Neural cell (in vitro differentiated cells): Measurements from ENCODE around the gene SH2D3A. TPM values are rescaled to one million over a fixed set of nuclear protein-coding genes. Genes with fewer than 3 reads are reported as not detected.

Source experiments
- H2AFZ ChIP-seq: fragments of 200-600, 300-800 bp; sonication (generic), shearing (Covaris generic); 2 replicates; pipeline ENCODE4 v1.6.0; 2014; ENCODE audit warnings: low read depth, mild to moderate bottlenecking, antibody characterized with exemption, low read length, moderate library complexity
- H3F3A ChIP-seq: fragments of 200-600 bp; shearing (Covaris generic); 2 replicates; pipeline ENCODE4 v1.6.1; 2016; ENCODE audit warnings: mild to moderate bottlenecking, moderate library complexity, mixed read lengths, antibody characterized with exemption, low read length; ENCODE audit not compliant: insufficient read depth, poor library complexity, severe bottlenecking
- H3K27ac ChIP-seq: fragments of 200-600, 300-800 bp; sonication (generic), shearing (Covaris generic); 2 replicates; pipeline ENCODE4 v1.5.1; 2014; ENCODE audit warnings: mild to moderate bottlenecking, low read length, moderate library complexity
- H3K27me3 ChIP-seq: fragments of 300-800, 200-600 bp; sonication (generic), shearing (Covaris generic); 2 replicates; pipeline ENCODE4 v1.6.0; 2014; ENCODE audit warnings: mild to moderate bottlenecking, low read depth, low read length, moderate library complexity; ENCODE audit not compliant: insufficient read depth
- H3K36me3 ChIP-seq: fragments of 300-800, 200-600 bp; sonication (generic), shearing (Covaris generic); 2 replicates; pipeline ENCODE4 v1.5.1; 2014; ENCODE audit warnings: mild to moderate bottlenecking, antibody characterized with exemption, low read length, moderate library complexity; ENCODE audit not compliant: insufficient read depth
- H3K4me2 ChIP-seq: fragments of 300-800, 200-600 bp; sonication (generic), shearing (Covaris generic); 2 replicates; pipeline ENCODE4 v1.6.0; 2014; ENCODE audit warnings: mild to moderate bottlenecking, low read length
- H3K4me3 ChIP-seq: fragments of 300-800, 200-600 bp; sonication (generic), shearing (Covaris generic); 2 replicates; pipeline ENCODE4 v1.5.1; 2014; ENCODE audit warnings: mild to moderate bottlenecking, low read length, moderate library complexity
- H3K79me2 ChIP-seq: fragments of 200-600 bp; shearing (Covaris generic); replicated peaks from 2 replicates; pipeline ENCODE4 v1.6.0; 2014; ENCODE audit warnings: mild to moderate bottlenecking, low read length, moderate library complexity; ENCODE audit not compliant: insufficient read depth
- H3K9ac ChIP-seq: fragments of 300-800, 200-600 bp; sonication (generic), shearing (Covaris generic); 2 replicates; pipeline ENCODE4 v1.6.1; 2016; ENCODE audit warnings: mild to moderate bottlenecking, low read length, mixed read lengths
- H3K9me2 ChIP-seq: fragments of 200-600 bp; shearing (Covaris generic); 2 replicates; pipeline ENCODE4 v1.6.1; 2016; ENCODE audit warnings: mild to moderate bottlenecking, low read length, mixed read lengths; ENCODE audit not compliant: insufficient read depth
- H3K9me3 ChIP-seq: fragments of 200-600, 300-800 bp; sonication (generic), shearing (Covaris generic); 2 replicates; pipeline ENCODE4 v1.6.1; 2016; ENCODE audit warnings: mild to moderate bottlenecking, mixed run types, low read length, moderate library complexity, mixed read lengths
- H4K20me1 ChIP-seq: fragments of 200-600 bp; shearing (Covaris generic); 2 replicates; pipeline ENCODE4 v1.6.1; 2016; ENCODE audit warnings: mild to moderate bottlenecking, mixed run types; ENCODE audit not compliant: insufficient read depth
- CTCF ChIP-seq: fragments of 450-650 bp; IDR thresholded peaks from 2 replicates; pipeline ENCODE4 v1.5.1; 2014; ENCODE audit warnings: antibody characterized with exemption, mild to moderate bottlenecking, moderate library complexity; ENCODE audit not compliant: poor library complexity, severe bottlenecking
- EP300 ChIP-seq: fragments of 450-650 bp; conservative IDR thresholded peaks from 2 replicates; pipeline ENCODE4 v1.6.1; 2014; ENCODE audit warnings: antibody characterized with exemption, mild to moderate bottlenecking, moderate library complexity; ENCODE audit not compliant: poor library complexity, severe bottlenecking
- EZH2 ChIP-seq: fragments of 200-600, 300-800 bp; shearing (Covaris generic), sonication (generic); IDR thresholded peaks from 2 replicates; pipeline ENCODE4 v1.6.1; 2014; ENCODE audit warnings: antibody characterized with exemption, low read length, borderline replicate concordance, mild to moderate bottlenecking; ENCODE audit not compliant: insufficient read depth, poor library complexity, severe bottlenecking
- MXI1 ChIP-seq: fragments of 450-650 bp; conservative IDR thresholded peaks from 2 replicates; pipeline ENCODE4 v1.6.1; 2014; ENCODE audit warnings: antibody characterized with exemption, mild to moderate bottlenecking; ENCODE audit not compliant: poor library complexity, severe bottlenecking
- POLR2AphosphoS5 ChIP-seq: IDR thresholded peaks from 2 replicates; pipeline ENCODE4 v1.6.1; 2012
- RAD21 ChIP-seq: fragments of 450-650 bp; conservative IDR thresholded peaks from 2 replicates; pipeline ENCODE4 v1.6.1; 2014; ENCODE audit warnings: antibody characterized with exemption, mild to moderate bottlenecking, moderate library complexity
- SMC3 ChIP-seq: fragments of 450-650 bp; conservative IDR thresholded peaks from 2 replicates; pipeline ENCODE4 v1.6.1; 2014; ENCODE audit warnings: antibody characterized with exemption, mild to moderate bottlenecking, moderate library complexity; ENCODE audit not compliant: poor library complexity
- TAF1 ChIP-seq: IDR thresholded peaks from 2 replicates; pipeline ENCODE4 v1.6.1; 2012; ENCODE audit warnings: low read depth
- polyA plus RNA-seq: library from polyadenylated mRNA; depleted of rRNA; stranded (reverse); fragments of >200 nt; gene quantifications from 2 replicates; pipeline ENCODE4 v1.2.3, GENCODE V29; 2014
- TF ChIP-seq, protein P1 (sequence below): IDR thresholded peaks from 2 replicates; pipeline ENCODE4 v1.6.1; 2012; ENCODE audit warnings: borderline replicate concordance

SH2D3A gene
- polyA plus RNA-seq, 1 donor from 2014 or later: 3.6 TPM

DNA sequence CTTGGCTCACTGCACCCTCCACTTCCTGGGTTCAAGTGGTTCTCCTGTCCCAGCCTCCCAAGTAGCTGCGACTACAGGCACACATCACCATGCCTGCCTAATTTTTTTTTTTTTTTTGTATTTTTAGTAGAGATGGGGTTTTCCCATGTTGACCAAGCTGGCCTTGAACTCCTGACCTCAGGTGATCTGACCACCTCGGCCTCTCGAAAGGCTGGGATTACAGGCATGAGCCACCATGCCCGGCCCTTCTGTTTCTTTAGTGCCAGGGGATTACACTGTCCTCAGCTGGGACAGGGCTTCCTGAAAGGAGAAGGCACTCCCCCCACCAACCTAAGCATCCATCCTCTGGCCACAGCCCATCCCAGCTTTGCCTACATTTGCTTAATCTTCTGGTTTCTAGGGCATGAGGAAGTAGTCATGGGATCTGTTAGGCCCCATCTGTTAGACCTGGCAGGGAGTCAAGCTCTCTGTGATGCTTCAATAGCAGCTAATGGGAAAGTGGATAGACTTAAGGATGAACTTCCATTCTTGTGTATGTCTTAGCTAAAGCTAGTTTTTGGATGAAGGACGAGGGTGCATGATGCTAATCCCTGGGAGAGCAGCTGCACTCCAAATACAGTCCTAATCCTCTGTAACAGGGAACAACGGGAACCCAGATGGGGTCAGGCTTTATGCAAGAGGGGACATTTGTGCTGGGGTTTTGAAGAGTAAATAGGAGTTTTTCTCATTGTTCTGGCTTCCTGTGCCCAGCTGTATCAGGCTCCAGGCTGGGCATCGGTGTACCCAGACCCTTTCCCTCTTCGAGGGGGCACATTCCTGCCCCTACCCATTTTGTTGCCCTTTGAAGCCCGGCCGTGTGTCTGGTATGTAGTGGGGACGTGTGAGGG lies 7.8 kb upstream of the SH2D3A start:
- Histone ChIP-seq H3K27me3 (no peaks in the 10 kb centered on the region), H3K27ac (no peak overlapping the region), H2AFZ (no peak overlapping the region)

DNA sequence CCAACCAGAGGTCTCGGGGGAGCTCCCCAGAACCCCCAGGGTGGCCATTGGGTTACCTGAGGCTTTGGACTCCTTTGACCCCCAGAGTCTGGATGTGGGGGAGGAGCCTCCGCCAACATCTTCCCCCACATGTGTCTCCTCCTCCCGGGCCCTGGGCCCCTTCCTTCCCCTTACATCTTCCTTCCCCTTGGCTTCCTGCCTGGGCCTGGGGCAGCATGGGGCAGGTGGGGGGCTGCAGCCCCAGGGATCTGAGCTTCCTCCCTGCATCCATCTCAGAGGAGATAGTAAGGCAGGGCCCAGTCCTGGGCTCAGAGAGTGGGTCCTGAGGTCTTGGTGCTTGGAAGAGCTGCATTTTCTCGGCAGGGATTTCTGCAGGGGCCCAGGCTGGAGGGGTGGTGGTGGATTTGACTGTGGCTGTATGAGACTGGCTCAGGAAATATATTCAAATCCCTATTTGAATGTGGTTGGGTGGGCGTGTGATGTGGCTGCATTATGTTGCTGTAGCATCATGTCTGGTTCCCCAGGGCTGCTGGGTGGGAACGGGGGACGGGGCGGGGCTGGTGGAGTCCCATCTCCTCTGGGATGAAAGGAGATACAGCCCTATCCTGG lies 6.2 kb upstream of the SH2D3A start:
- Histone ChIP-seq H3K79me2 (no peaks in the 10 kb centered on the region), H3K27ac (no peak overlapping the region), H3K4me2 (no peak overlapping the region), H3K36me3 (no peaks in the 10 kb centered on the region), H3K4me3 (no peak overlapping the region), H3K9me2 (no peaks in the 10 kb centered on the region), H3K9ac (no peak overlapping the region), H4K20me1 (no peaks in the 10 kb centered on the region), H3K9me3 (no peaks in the 10 kb centered on the region), H2AFZ (no peak overlapping the region), H3F3A (no peaks in the 10 kb centered on the region), H3K27me3 (peaks cover under 1% of the 10 kb centered on the region)
- TF ChIP-seq TAF1 (no peak), POLR2AphosphoS5 (no peak), EP300 (no peak), MXI1 (no peak), SMC3 (no peak), EZH2 (no peak), CTCF (no peak), RAD21 (no peak)
- TF ChIP-seq, protein P1, sequence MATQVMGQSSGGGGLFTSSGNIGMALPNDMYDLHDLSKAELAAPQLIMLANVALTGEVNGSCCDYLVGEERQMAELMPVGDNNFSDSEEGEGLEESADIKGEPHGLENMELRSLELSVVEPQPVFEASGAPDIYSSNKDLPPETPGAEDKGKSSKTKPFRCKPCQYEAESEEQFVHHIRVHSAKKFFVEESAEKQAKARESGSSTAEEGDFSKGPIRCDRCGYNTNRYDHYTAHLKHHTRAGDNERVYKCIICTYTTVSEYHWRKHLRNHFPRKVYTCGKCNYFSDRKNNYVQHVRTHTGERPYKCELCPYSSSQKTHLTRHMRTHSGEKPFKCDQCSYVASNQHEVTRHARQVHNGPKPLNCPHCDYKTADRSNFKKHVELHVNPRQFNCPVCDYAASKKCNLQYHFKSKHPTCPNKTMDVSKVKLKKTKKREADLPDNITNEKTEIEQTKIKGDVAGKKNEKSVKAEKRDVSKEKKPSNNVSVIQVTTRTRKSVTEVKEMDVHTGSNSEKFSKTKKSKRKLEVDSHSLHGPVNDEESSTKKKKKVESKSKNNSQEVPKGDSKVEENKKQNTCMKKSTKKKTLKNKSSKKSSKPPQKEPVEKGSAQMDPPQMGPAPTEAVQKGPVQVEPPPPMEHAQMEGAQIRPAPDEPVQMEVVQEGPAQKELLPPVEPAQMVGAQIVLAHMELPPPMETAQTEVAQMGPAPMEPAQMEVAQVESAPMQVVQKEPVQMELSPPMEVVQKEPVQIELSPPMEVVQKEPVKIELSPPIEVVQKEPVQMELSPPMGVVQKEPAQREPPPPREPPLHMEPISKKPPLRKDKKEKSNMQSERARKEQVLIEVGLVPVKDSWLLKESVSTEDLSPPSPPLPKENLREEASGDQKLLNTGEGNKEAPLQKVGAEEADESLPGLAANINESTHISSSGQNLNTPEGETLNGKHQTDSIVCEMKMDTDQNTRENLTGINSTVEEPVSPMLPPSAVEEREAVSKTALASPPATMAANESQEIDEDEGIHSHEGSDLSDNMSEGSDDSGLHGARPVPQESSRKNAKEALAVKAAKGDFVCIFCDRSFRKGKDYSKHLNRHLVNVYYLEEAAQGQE: no peak

More for the DNA sequence above, 7.8 kb upstream of the SH2D3A start:
- no peak for TF ChIP-seq EZH2
- no peak for TF ChIP-seq SMC3
- no peak for TF ChIP-seq MXI1
- Histone ChIP-seq H3K9me3 (no peaks in the 10 kb centered on the region), H3K4me3 (no peak overlapping the region), H3K36me3 (no peaks in the 10 kb centered on the region), H3K9ac (no peak overlapping the region), H3K79me2 (no peaks in the 10 kb centered on the region), H4K20me1 (no peaks in the 10 kb centered on the region), H3F3A (no peaks in the 10 kb centered on the region), H3K9me2 (no peaks in the 10 kb centered on the region), H3K4me2 (no peak overlapping the region)
